Right lobe of liver (tissue), 4 donors: Measurements from ENCODE around the gene VDR.

Source experiments
- POLR2A ChIP-seq: fragments of 450-650 bp; IDR thresholded peaks from one replicate; pipeline ENCODE4 v1.6.1; 2017; ENCODE audit warnings: antibody characterized with exemption, mild to moderate bottlenecking
- TF ChIP-seq, protein P1 (sequence below), 4 donors: fragments of 200-600 bp in 3 of 4; fragments of 450-650 bp in 1 of 4; IDR thresholded peaks; one replicate each; pipeline versions ENCODE4 v1.5.1 to v1.8.0; 2016 to 2022; ENCODE audit warnings: antibody characterized with exemption in 4 of 4, mild to moderate bottlenecking in 2 of 4
- donor health status: DM: no; HTN: no; CAD: no.
- donor health status: DM: no; HTN: no; CAD: no.
- donor health status: DM: no; HTN: yes; CAD: no.

DNA sequence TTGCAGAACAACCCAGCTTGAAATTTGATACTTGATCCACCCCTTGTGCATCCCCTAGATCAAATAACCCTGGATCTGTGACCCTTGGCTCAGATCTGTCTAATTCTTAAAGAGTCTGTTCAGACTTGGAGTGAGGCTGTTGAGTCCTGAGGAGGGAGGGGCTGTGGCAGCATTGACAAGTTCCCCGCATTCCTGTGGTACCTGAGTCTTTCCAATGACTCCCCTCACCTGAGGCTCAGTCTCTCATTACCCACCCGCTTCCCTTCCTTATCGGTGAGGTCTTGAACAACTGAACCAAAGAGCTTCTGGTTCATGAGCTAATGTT lies 69.0 kb downstream of the VDR start:
- no peak for TF ChIP-seq POLR2A
- TF ChIP-seq, protein P1, sequence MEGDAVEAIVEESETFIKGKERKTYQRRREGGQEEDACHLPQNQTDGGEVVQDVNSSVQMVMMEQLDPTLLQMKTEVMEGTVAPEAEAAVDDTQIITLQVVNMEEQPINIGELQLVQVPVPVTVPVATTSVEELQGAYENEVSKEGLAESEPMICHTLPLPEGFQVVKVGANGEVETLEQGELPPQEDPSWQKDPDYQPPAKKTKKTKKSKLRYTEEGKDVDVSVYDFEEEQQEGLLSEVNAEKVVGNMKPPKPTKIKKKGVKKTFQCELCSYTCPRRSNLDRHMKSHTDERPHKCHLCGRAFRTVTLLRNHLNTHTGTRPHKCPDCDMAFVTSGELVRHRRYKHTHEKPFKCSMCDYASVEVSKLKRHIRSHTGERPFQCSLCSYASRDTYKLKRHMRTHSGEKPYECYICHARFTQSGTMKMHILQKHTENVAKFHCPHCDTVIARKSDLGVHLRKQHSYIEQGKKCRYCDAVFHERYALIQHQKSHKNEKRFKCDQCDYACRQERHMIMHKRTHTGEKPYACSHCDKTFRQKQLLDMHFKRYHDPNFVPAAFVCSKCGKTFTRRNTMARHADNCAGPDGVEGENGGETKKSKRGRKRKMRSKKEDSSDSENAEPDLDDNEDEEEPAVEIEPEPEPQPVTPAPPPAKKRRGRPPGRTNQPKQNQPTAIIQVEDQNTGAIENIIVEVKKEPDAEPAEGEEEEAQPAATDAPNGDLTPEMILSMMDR (IDR thresholded peaks at IDR 0.05): no peak
